Activated naive CD8-positive, alpha-beta T cell treated with anti-CD3 and anti-CD28 coated beads for 36 hours (primary cell): ENCODE measurements around the gene LNX2. TPM values are rescaled to one million over a fixed set of nuclear protein-coding genes. Genes with fewer than 3 reads are reported as not detected.

ENCODE experiments used
- DNase-seq: peaks from one replicate; pipeline ENCODE4 v3.0.0; 2021
- H3K27ac Mint-ChIP-seq: one replicate; pipeline ENCODE4 v1.8.0; 2022; ENCODE audit warnings: mild to moderate bottlenecking, moderate library complexity, mixed read lengths
- H3K27me3 Mint-ChIP-seq: one replicate; pipeline ENCODE4 v1.8.0; 2022; ENCODE audit warnings: mild to moderate bottlenecking, mixed read lengths
- H3K36me3 Mint-ChIP-seq: one replicate; pipeline ENCODE4 v1.8.0; 2021; ENCODE audit warnings: mild to moderate bottlenecking, mixed read lengths
- H3K4me1 Mint-ChIP-seq: one replicate; pipeline ENCODE4 v1.8.0; 2021; ENCODE audit warnings: mixed read lengths
- H3K4me3 Mint-ChIP-seq: one replicate; pipeline ENCODE4 v1.8.0; 2022; ENCODE audit warnings: mild to moderate bottlenecking, moderate library complexity, mixed read lengths
- H3K9me3 Mint-ChIP-seq: one replicate; pipeline ENCODE4 v1.8.0; 2022; ENCODE audit warnings: mixed read lengths
- total RNA-seq, 2 experiments: library from RNA; stranded (reverse); gene quantifications; one replicate each; pipeline ENCODE4 v1.2.3, GENCODE V29; 2021

Gene LNX2
- total RNA-seq, 2 experiments from 2014 or later, result 3.8 to 4.0 TPM

DNA sequence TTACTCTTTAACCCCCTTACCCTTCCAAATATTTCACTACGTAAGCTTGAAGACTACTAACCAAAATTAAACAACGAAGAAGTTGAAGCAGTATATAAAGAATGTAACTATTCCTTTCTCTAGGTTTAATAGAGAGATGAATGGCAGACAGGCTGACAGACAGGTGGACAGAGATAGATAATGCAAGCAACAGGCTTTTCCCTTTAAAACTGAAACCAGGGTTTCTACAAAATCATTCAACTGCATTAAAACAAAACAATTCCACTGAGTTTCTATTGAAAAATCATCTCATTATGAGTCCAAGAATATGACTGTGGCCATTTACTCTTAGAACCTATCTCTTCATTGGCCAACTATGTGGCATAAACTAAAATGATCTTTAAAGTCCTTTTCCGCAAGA lies 15.2 kb downstream of the LNX2 start:
- Mint-ChIP-seq H3K27ac (no peak overlapping the region), H3K27me3 (no peaks in the 10 kb centered on the region), H3K9me3 (no peaks in the 10 kb centered on the region), H3K4me1 (peaks cover 20% of the 10 kb centered on the region), H3K36me3 (no peaks in the 10 kb centered on the region), H3K4me3 (no peak overlapping the region)
- no peak for DNase-seq

GRCh38 chr13:27601803-27602202 lies 18.5 kb downstream of the LNX2 start:
- H3K27me3 Mint-ChIP-seq, result no peaks in the 10 kb centered on the region
- H3K36me3 Mint-ChIP-seq, result no peaks in the 10 kb centered on the region
- peaks cover 15% of the 10 kb centered on the region for H3K4me1 Mint-ChIP-seq
- no peak overlapping the region for H3K27ac Mint-ChIP-seq
- H3K9me3 Mint-ChIP-seq, result no peaks in the 10 kb centered on the region
- no peak for DNase-seq
- H3K4me3 Mint-ChIP-seq, result no peak overlapping the region

GRCh38 chr13:27601208-27601607 lies 19.1 kb downstream of the LNX2 start:
- Mint-ChIP-seq H3K27ac (no peak overlapping the region), H3K27me3 (no peaks in the 10 kb centered on the region), H3K4me1 (peaks cover 15% of the 10 kb centered on the region), H3K9me3 (no peaks in the 10 kb centered on the region), H3K36me3 (no peaks in the 10 kb centered on the region), H3K4me3 (no peak overlapping the region)
- no peak for DNase-seq

DNA sequence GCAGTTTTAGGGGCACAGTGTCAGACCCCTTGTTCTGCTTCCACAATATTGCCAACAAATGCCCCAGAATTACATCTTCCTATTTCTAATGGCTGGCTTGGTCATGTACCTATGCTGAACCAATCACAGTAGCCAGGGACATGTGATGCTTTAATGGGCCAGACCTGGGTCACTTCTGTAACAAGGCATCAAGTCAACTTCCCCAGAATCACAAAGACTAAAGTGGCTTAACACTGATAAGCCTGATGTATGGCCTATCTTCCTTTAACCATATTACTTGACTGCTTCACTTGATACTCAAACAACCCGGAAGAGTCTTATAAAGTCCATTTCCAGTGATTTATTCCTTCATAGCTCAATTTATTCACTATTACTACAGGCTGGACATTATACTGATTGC lies 19.6 kb downstream of the LNX2 start:
- peaks cover 13% of the 10 kb centered on the region for H3K4me1 Mint-ChIP-seq
- DNase-seq, result no peak
- no peaks in the 10 kb centered on the region for H3K27me3 Mint-ChIP-seq
- no peaks in the 10 kb centered on the region for H3K9me3 Mint-ChIP-seq
- H3K36me3 Mint-ChIP-seq, result no peaks in the 10 kb centered on the region
- H3K27ac Mint-ChIP-seq, result no peak overlapping the region
- no peak overlapping the region for H3K4me3 Mint-ChIP-seq

DNA sequence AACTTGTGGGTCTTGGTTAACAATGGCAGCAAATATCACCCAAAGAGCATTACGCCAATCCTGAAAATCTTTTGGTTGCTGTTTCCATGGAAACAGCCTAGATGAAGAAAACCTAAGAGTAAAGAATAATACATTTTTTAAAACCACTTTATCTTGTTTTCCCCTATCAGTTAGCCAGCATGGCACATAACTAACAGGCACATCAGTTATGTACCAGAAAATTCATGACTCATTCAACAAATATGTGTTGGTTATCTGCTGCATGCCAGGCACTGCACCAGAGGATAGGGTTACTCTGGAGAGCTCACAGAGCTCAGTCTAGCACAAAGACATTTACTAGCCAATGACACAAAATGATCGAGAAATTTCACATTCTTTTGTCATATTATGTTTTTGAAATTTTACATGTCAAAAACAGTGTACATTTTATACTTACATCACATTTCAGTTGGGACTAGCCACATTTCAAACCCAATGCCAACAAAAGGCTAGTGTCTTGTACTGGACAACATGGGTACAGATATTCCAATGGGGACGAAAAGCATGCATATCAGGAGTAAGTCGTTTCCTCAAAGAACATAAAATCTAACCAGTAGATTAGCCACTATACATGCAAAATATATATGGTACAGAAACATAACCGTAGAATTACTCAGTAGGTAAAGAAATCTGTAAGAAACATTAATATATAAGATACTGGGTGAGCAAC lies 20.3 kb downstream of the LNX2 start:
- Mint-ChIP-seq H3K27ac (no peak overlapping the region), H3K4me3 (no peak overlapping the region), H3K27me3 (no peaks in the 10 kb centered on the region), H3K36me3 (no peaks in the 10 kb centered on the region), H3K4me1 (peaks cover 10% of the 10 kb centered on the region), H3K9me3 (no peaks in the 10 kb centered on the region)
- no peak for DNase-seq

- H3K4me3 Mint-ChIP-seq, result no peak overlapping the region
- no peaks in the 10 kb centered on the region for H3K27me3 Mint-ChIP-seq
- no peak for DNase-seq
- H3K27ac Mint-ChIP-seq, result no peak overlapping the region
- H3K36me3 Mint-ChIP-seq, result no peaks in the 10 kb centered on the region
- peaks cover 9% of the 10 kb centered on the region for H3K4me1 Mint-ChIP-seq
- no peaks in the 10 kb centered on the region for H3K9me3 Mint-ChIP-seq
Measured at GRCh38 chr13:27599096-27599495, 21.2 kb downstream of the LNX2 start.

DNA sequence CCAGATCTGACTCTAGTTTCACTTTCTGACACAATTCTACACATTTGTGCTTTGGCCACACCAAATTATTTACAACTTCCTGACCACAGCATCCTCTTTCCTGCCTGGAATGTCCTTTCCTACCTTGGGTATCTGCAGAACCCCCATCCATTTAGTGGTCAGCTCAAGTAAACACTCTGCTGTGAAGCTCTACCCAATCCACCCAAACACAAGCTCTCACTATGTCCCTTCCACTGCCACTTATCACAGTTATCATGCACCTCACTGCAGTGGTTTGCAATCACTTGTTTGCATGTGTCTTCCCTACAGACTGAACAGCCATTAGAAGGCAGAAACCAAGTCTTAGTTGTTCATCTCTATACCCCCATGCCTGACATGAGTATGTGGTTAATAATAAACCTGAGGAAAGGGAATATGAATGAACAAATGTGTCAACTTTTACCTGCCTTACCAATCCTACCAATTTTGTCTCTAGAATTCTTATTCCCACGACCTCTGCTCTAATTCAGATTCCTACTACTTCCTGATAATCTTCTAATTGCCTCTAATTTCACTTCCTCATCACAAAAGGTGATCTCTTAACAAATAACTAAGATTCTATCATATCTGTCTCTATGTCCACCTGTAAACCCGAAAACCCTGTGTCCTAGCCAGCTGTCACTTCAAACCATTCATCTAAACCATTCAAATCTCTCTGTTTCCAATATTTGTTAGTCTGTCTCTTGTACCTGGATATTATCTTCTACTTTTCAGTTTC lies 25.1 kb downstream of the LNX2 start:
- Mint-ChIP-seq H3K27me3 (no peaks in the 10 kb centered on the region), H3K4me1 (peaks cover 3% of the 10 kb centered on the region), H3K9me3 (no peaks in the 10 kb centered on the region), H3K4me3 (no peak overlapping the region), H3K36me3 (no peaks in the 10 kb centered on the region), H3K27ac (no peak overlapping the region)
- DNase-seq, result no peak

DNA sequence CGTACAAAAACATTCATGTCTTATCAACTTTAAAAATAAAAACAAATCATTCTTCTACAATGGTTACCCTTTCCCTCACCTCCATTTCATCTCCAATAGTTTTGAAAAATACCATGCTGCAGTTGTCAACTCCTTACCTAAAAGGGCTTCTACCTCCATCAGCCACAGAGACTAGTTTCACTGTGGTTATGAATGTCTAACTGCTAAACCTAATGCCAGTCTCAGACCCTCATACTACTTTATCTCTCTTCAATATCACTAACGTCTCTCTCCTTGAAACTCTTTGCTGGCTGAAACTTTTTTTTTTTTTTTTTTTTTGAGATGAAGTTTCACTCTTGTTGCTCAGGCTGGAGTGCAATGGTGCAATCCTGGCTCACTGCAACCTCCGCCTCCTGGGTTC lies 27.1 kb downstream of the LNX2 start:
- no peak for DNase-seq
- H3K9me3 Mint-ChIP-seq, result peaks cover 2% of the 10 kb centered on the region
- H3K36me3 Mint-ChIP-seq, result peaks cover 2% of the 10 kb centered on the region
- no peak overlapping the region for H3K27ac Mint-ChIP-seq
- H3K4me3 Mint-ChIP-seq, result no peak overlapping the region
- no peaks in the 10 kb centered on the region for H3K27me3 Mint-ChIP-seq
- peaks cover under 1% of the 10 kb centered on the region for H3K4me1 Mint-ChIP-seq

GRCh38 chr13:27592865-27593264 lies 27.5 kb downstream of the LNX2 start:
- H3K36me3 Mint-ChIP-seq, result peaks cover 2% of the 10 kb centered on the region
- no peak overlapping the region for H3K4me3 Mint-ChIP-seq
- no peak overlapping the region for H3K27ac Mint-ChIP-seq
- no peaks in the 10 kb centered on the region for H3K27me3 Mint-ChIP-seq
- peaks cover 4% of the 10 kb centered on the region for H3K9me3 Mint-ChIP-seq
- peaks cover 3% of the 10 kb centered on the region for H3K4me1 Mint-ChIP-seq
- DNase-seq, result no peak

- peaks cover 4% of the 10 kb centered on the region for H3K9me3 Mint-ChIP-seq
- no peaks in the 10 kb centered on the region for H3K27me3 Mint-ChIP-seq
- DNase-seq, result no peak
- no peak overlapping the region for H3K4me3 Mint-ChIP-seq
- H3K27ac Mint-ChIP-seq, result no peak overlapping the region
- peaks cover 2% of the 10 kb centered on the region for H3K36me3 Mint-ChIP-seq
- peaks cover 17% of the 10 kb centered on the region for H3K4me1 Mint-ChIP-seq
Measured at GRCh38 chr13:27588405-27588804, 31.9 kb downstream of the LNX2 start.

DNA sequence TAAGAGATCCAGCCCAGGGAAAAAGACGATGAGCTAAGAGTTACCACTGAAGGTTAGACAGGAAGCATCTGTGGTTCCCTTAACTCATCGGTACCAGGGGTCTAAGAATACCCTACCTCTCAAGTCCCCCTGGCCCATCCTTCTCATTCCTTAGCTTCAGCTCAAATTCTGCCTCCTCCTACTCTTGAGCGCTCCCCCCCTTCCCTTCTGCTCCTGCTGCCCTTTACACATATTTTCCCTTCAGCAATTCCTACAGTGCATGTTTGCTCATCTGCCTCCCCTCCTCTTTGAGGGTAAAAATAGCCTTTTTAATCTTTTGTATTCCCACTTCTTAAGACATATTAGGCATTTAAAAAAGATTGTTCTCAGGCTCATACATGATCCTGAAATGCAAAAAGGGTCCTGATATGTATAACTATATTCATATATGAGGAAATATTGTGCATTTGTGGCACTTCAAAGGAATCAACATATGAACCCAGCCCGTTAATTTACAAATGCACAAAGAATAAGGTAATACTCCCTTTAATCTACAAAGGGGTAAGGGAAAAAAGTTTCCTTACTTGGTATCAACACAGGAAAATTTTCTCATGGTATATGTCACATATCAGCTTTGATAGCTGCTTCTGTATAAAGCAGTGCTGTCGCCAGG lies 33.1 kb downstream of the LNX2 start:
- Mint-ChIP-seq H3K36me3 (peaks cover 7% of the 10 kb centered on the region), H3K4me1 (peaks cover 21% of the 10 kb centered on the region), H3K4me3 (no peak overlapping the region), H3K9me3 (peaks cover 4% of the 10 kb centered on the region), H3K27ac (no peak overlapping the region), H3K27me3 (no peaks in the 10 kb centered on the region)
- DNase-seq, result no peak

DNA sequence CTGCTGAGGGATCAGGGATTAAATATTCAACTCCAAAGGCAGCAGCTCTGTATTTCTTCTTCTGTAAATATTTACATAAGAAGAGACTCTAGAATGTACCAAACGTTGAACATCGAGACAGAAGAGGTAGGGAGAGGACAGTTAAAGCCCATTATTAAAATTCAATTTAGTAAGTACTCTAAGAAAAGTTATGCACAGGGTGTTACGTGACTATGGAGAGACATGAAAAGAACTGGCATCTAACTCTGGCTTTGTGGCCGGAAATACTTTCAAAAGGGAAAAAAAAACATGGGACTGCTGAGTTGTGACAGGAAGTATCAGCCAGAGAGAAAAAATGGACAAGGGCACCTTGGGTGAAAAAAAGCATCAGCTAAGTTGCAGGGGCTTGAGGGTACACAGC lies 36.7 kb downstream of the LNX2 start:
- Mint-ChIP-seq H3K9me3 (peaks cover 4% of the 10 kb centered on the region), H3K27ac (peak overlapping the region; percentile 14), H3K4me1 (peaks cover 23% of the 10 kb centered on the region), H3K27me3 (no peaks in the 10 kb centered on the region), H3K36me3 (peaks cover 11% of the 10 kb centered on the region), H3K4me3 (peak overlapping the region; percentile 38)
- no peak for DNase-seq

DNA sequence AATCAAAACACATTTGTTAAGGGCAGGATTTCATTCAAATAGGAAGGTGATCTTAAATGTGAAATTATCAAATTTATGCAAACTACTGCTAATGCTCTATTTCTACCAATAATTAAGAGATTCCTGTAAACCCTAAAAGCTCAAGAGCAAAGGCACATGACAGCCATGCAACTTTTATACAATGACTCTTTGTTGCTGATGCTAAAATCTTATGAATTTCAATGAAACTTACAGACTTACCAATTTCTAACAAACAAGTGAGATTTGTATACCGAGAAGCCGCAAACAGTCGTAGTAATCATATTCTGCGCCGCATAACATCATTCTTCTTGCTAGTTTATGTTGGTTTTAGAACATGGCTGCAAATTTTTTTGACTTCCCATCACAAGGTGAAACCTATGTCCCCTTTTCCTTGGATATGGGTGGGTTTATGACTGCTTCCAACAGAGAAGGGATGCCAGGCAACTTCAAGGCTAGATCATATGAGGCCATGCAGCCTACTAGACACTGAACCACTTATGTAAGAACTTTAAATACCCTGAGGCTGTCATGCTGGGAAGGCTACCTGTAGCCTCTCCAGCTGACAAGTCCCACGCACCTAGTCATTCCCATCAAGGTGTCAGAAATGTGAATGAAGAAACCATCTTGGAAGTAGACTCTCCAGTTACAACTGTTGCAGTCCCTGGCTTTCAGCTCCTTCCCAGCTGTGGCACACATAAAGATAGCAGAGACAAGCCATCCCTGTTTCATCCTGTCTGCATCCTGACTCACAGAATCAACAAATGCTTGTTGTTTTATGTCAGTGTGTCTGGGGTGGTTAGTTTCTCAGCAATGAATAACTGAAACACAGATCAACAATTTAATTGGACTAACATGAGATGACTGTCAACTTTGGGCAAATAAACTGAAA lies 42.0 kb downstream of the LNX2 start:
- Mint-ChIP-seq H3K4me1 (peaks cover 10% of the 10 kb centered on the region), H3K27me3 (no peaks in the 10 kb centered on the region), H3K27ac (no peak overlapping the region), H3K4me3 (no peak overlapping the region), H3K9me3 (peaks cover 2% of the 10 kb centered on the region), H3K36me3 (peaks cover 26% of the 10 kb centered on the region)
- no peak for DNase-seq

DNA sequence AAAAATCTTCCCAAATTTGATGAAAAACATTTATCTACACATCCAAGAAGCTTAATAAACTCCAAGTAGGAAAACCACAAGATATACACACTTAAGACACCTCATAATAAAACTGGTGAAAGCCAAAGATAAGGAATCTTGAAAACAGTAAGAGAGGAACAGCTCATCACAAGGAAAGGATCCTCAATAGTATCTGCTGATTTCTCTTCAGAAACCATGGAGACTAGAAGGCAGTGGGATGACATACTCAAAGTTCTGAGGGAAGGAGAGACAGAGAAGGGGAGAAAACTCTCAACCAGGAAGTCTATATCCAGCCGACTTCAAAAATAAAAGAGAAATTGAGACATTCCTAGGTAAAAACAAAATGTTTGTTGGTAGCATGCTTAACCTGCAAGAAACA lies 45.7 kb downstream of the LNX2 start:
- Mint-ChIP-seq H3K4me3 (no peak overlapping the region), H3K27me3 (no peaks in the 10 kb centered on the region), H3K4me1 (peaks cover 14% of the 10 kb centered on the region), H3K36me3 (peaks cover 18% of the 10 kb centered on the region), H3K27ac (no peak overlapping the region), H3K9me3 (peaks cover 2% of the 10 kb centered on the region)
- DNase-seq, result no peak

DNA sequence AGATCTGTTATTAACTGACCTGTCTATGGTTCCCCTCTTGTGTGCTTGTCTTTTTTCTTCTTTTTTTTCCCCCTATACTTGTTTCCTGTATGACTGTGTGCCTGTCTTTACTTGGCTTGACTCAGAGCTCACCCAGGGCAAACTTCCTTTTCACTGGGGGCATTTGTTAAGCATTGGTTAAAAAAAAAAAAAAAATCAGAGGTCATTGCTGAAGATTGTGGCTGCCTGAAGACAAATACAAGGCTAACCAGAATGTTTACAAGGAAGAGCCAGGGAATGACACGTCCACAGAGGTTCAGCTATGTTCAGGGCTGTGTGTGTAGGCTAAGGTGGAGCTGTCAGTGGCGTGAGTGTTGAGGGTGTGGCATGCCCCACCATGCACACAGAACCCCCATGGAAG lies 47.1 kb downstream of the LNX2 start:
- Mint-ChIP-seq H3K4me1 (peaks cover 14% of the 10 kb centered on the region), H3K9me3 (peaks cover 2% of the 10 kb centered on the region), H3K27me3 (no peaks in the 10 kb centered on the region), H3K4me3 (no peak overlapping the region), H3K36me3 (peaks cover 16% of the 10 kb centered on the region), H3K27ac (no peak overlapping the region)
- no peak for DNase-seq
